Right lobe of liver (tissue), 4 donors: ENCODE measurements around the gene SIM2.

Experiments used
- CTCF ChIP-seq, 4 donors: fragments of 200-600 bp in 3 of 4; fragments of 450-650 bp in 1 of 4; IDR thresholded peaks; one replicate each; pipeline versions ENCODE4 v1.5.1 to v1.8.0; 2016 to 2022; ENCODE audit warnings: antibody characterized with exemption in 4 of 4, mild to moderate bottlenecking in 2 of 4
- POLR2A ChIP-seq: fragments of 450-650 bp; IDR thresholded peaks from one replicate; pipeline ENCODE4 v1.6.1; 2017; ENCODE audit warnings: antibody characterized with exemption, mild to moderate bottlenecking
- donor health status: DM: no; HTN: no; CAD: no.
- donor health status: DM: no; HTN: no; CAD: no.
- donor health status: DM: no; HTN: yes; CAD: no.

GRCh38 chr21:36728371-36729111 lies 29.6 kb downstream of the SIM2 start:
- TF ChIP-seq CTCF (IDR thresholded peaks at IDR 0.05) (no peak), POLR2A (no peak)
